Hematopoietic multipotent progenitor cell treated with erythropoietin and hydrocortisone succinate and interleukin-3 and kit ligand, for 4 days (in vitro differentiated cells): ENCODE measurements around the gene BAZ1B.
"Not testable (repeated sequence)": the region's sequence is repeated elsewhere in the genome, so short reads cannot be mapped to it uniquely, and the experiment has no call there.

ENCODE experiments used
- DNase-seq: peaks from one replicate; pipeline ENCODE4 v3.0.0-alpha.2; 2015

Gene BAZ1B

DNA sequence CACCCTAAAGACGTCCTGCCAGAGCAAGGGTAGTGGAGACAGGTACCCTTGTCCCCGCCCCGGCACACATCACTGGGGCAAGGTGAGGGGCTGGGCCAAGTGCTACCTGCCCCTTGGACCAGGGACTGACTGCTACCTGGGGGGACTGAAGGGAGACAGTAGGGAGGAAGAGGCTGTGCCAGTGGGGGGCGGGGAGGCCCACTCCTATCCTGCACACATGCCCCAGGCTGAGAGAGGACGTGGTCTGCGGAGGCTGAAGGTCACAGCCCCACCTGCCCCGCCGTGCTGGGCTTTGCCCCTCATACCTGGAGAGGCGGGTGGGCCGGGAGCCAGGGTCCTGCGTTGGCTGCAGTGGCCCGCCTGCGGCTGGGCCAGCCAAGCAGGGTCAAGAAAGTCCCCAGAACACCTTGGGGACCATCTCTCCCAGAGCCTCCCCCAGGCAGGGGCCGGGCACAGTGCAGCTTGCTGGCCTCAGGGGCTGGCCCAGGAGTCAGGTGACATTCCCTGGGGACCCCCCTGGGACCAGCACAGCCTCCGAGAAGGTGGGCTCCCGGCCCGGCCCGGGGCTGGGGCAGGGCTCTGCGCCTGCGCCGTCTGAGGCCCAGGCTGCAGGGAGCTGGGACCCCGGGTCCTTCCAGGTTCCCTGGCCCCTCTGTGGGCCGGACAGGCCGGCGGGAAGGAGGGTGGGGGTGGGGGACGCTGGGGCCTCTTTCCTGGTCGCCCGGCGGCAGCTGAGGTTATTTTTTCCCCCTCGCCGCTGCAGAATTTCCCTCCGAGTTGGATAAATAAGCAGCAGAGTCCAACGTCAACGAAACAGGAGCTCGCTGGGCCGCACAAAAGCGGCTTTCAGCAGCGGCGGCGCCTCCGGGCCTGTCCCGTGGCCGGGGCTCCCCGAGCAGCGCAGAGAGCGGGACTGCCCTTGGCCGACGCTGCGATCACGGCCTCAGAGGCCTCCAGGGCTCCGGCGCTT lies 98.3 kb downstream of the BAZ1B start:
- DNase-seq: no peak

DNA sequence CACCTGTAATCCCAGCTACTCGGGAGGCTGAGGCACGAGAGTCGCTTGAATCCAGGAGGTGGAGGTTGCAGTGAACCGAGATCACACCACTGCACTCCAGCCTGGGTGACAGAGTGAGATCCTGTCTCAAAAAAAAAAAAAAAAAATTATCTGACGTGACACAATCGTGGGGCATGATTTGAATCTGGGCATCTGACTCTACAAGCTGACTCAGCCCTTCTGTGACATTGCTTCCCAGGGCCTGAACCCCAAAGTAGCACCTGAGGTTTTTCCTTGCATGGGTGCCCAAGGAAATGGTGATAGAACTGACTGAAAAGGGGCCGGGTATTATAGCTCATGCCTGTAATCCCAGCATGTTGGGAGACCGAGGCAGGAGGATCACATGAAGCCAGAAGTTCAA lies 101.5 kb downstream of the BAZ1B start:
- DNase-seq: not testable (repeated sequence)

DNA sequence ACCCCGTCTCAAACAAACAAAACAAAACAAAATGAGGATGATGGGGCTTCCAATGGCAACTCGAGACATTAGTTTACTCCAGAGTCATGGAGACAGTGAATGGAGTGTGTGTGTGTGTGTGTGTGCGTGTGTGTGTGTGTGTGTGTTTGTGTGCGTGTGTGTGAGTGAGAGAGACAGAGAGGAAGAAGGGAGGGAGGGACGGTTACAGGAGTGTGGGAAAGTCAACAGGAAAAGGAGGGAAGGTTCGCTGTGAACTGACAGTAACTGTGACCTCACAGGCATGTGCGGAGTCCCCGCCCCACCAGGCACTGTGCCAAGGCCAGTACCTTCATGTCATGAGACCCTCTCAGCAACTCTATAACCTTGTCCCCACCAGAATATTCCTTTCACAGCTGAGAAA lies 102.1 kb downstream of the BAZ1B start:
- not testable (repeated sequence) for DNase-seq

DNA sequence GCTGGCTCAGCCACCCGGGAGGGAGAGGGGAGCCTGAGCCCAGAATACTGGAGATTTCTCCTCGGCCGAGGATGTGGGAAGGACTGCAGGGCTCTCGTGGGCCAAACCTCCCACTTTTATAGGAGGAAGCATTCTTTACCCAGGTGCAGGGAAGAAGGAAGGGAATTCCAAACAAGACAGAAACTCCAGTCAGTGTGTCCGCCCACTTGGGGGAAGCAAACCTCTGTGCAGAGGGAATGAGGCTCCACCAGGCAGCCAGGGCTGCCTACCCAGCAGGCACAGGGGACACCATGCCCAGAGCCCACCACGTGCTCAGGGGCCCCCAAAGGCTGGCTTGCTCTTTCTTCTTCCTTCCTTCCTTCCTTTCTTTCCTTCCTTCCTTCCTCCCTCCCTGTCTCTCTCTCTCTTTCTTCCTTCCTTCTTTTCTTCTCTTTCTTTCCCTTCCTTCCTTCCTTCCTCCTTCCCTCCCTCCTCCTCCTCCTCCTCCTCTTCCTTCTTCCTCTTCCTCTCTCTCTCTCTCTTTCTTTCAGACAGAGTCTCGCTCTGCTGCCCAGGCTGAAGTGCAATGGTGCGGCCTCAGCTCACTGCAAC lies 103.9 kb downstream of the BAZ1B start:
- no peak for DNase-seq

DNA sequence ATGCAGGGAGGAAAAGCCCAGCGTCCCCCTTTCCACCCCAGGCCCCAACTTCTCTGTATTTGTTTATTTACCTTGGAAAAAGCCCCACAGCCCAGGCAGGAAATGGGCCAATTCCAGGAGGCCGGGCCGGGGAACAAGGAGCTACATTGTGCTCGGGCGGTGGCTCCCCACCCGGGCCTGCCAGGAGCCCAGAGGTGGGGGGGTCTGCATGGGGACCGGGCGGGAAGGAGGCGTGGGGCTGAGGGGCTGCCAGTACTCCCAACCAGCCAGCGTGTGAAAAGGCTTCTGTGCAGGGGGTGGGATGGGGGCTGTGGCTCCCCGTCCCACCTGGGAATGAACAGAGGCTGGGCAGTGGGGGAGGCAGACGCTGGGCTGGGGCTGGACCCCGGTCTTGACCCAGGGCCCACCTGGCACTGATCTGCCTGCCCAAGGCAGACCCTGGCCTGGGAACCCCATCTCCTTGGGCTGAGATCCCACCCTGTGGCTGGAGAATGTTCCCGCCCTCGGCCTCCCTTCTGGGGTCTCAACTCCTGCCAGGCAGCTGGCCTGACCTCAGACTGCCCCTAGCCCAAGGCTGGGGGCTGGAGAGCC lies 111.5 kb downstream of the BAZ1B start:
- DNase-seq: not testable (repeated sequence)

DNA sequence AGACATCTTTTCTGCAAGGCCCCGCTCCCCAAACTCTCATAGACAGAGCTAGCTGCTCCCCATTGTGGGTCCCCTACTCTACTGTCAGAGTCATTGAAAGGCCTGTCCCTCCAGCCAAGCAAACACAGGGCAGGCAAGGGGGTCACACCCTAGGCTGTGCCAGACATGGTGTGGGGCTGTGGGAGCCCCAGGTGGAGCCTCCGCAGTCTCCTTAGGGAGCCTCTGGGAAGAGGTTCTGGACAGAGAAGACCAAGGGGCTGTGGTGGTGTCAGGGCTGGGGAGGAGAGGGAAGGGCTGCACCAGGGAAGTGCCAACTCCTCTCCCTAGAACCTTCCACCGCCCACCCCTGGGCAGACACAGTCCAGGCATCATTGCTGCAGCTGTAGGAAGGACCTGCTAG lies 117.2 kb downstream of the BAZ1B start:
- not testable (repeated sequence) for DNase-seq

DNA sequence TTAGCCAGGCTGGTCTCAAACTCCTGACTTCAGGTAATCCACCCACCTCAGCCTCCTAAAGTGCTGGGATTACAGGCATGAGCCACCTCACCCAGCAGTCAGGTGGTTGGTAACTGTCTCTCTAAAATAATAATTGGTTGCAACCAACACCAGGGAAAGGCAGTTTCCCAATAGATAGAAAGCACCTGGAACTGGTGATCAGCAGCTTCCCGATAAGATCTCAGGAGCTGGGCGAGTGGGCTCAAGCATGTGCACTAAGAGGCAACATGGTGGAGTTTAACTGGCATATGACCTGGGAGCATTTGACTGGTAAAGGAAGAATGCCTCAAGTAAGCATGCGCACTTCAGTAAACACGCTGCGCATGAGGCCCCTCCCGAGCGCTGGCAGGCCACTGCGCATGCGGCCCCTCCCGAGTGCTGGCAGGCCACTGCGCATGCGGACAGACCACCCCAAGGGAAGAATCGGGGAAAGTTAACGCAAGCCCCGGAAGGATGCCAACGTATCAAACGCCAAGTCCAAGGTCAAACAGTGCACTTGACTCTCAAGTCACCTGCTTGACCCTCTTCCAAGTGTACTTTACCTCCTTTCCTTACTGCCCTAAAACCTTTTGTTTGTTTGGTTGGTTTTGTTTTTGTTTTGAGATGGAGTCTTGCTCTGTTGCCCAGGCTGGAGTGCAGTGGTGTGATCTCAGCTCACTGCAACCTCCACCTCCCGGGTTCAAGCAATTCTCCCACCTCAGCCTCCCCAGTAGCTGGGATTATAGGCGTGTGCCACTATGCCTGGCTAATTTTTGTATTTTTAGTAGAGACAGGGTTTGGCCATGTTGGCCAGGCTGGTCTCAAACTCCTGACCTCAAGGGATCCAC lies 122.7 kb downstream of the BAZ1B start:
- peak; percentile 87 for DNase-seq

DNA sequence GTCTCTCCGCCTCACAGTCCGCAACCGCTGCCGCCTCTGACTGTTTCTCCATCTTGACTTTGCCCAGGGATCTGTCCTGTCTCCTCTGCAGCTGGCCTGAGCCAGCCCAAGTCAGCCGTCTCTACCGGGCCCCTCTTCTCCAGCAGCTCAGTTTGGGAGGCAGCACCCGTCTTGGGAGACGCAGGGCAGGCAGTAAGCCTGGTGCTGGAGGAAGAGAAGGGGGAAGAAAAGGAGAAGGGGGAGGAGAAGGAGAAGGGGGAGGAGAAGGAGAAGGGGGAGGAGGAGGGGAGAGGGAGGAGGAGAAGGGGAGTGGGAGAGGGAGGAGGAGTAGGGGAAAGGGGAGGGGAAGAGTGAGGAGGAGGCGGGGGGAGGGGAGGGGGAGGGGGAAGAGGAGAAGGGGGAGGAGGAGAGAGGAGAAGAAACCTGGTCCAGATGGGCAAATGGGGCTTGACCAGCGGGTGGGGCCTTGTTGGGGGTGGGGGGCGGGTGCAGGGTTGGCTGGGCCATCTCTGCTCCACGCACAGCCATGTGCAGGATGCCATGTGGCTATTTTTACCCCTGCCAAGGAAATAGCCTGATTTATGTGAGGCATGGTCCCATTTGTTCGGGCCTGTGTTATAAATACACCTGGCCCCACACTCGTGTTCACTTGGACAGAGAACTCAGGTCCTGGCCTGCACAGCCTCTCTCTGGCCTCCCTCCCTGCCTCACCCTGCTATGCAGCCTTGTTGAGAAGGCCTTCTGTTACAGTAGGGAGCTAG lies 124.4 kb downstream of the BAZ1B start:
- peak; percentile 13 for DNase-seq

DNA sequence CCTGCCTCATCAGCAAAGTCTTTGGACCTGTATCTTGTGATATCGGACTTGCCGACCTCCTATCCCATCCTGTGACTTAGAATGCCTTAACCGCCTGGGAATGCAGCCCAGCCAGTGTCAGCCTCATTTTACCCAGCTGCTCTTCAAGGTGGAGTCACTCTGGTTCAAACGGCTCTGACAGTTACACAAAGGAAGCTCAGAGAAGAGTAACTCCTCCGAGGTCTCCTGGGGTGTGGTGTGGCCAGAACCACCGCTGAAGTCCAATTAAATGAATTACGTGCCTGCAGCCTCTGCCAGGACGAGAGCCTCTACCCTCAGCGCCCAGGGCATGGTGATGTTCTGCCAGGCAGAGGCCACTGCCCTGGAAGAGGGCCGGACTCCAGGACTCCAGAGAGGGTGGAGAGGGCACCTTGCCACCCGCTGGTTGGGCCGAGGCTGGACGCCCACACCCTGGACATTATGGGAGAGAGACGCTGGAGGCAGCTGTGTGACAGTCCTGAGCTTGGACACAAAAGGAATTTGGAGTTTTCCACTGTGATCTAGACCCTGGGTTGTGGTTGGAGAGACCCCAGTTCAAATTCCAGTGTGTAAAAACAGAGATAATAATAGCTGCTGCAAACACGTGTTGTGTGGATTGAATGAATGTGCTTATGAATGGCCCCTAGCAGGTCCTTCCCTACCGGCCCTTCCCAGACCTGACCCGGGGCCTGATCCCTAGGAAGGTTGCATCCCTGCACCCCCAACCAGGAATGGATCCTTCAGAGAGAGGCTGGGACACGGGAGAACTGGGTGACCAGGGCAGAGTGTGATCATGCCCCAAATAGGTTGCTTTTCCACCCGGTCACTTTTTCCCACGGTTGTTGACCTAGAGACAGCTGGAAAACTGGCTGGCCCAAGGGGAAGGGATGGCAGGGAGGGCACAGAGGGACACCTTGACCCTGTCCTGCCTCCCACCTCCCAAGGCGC lies 126.3 kb downstream of the BAZ1B start:
- no peak for DNase-seq

DNA sequence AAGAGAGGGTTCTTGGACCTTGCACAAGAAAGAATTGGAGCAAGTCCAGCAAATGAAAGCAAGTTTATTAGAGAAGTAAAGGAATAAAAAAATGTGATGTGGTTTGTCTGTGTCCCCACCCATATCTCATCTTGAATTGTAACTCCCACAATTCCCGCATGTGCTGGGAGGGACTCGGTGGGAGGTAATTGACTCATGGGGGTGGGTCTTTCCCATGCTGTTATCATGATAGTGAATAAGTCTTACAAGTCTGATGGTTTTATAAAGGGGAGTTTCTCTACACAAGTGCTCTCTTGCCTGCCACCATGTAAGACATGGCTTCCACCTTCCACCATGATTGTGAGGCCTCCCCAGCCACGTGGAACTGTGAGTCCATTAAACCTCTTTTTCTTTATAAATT lies 127.7 kb downstream of the BAZ1B start:
- DNase-seq: peak; percentile 34

DNA sequence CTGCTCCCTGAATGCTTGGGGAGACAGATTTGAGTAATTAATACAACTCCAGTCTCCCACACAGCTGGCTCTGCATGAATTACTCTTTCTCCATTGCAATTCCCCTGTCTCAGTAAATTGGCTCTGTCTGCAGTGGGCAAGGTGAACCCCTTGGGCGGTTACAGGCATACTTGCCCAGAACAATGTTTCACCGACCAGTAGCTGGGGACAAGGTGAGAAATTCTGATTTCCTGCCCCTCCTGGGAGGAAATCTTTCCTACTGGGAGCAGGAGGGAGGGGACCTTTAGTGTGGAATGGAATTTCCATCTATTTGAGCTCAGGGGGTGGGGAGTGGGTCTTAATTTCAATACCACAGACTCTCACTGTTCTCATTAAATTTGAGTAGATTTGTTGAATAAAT lies 130.7 kb downstream of the BAZ1B start:
- no peak for DNase-seq
